Measurements from ENCODE around the gene GAS6.

GAS6 gene

GRCh38 chr13:113813749-113814434 lies 50.0 kb downstream of the GAS6 start:
- TF ChIP-seq POU6F1 (CRISPR knock-in tag; IDR thresholded peaks at IDR 0.05; ENCODE audit: borderline replicate concordance, low read depth) (no peak), TSHZ2 (CRISPR knock-in tag; IDR thresholded peaks at IDR 0.05) (no peak), ZFP3 (CRISPR knock-in tag; IDR thresholded peaks at IDR 0.05) (no peak)
- ATAC-seq = 0 out of 3 replicates have a peak, but pooled peaks have one; percentile 7

GRCh38 chr13:113813070-113813748 lies 50.7 kb downstream of the GAS6 start:
- TF ChIP-seq ZC3H10 (CRISPR knock-in tag; IDR thresholded peaks at IDR 0.05) = no peak
- no peak for TF ChIP-seq RARB (CRISPR knock-in tag; IDR thresholded peaks at IDR 0.05)
- no peak for TF ChIP-seq ARNTL (CRISPR knock-in tag; IDR thresholded peaks at IDR 0.05; ENCODE audit: borderline replicate concordance, low read depth)
- TF ChIP-seq POU6F1 (CRISPR knock-in tag; IDR thresholded peaks at IDR 0.05; ENCODE audit: borderline replicate concordance, low read depth) = no peak
- no peak for TF ChIP-seq PATZ1 (CRISPR knock-in tag; IDR thresholded peaks at IDR 0.05; ENCODE audit: borderline replicate concordance)
- TF ChIP-seq TCF4 (CRISPR knock-in tag; IDR thresholded peaks at IDR 0.05; ENCODE audit: borderline replicate concordance) = no peak
- TF ChIP-seq ESRRG (CRISPR knock-in tag; IDR thresholded peaks at IDR 0.05) = no peak
- no peak for TF ChIP-seq OSR1 (CRISPR knock-in tag; IDR thresholded peaks at IDR 0.05)
- no peak for TF ChIP-seq CSRNP3 (CRISPR knock-in tag; IDR thresholded peaks at IDR 0.05)
- no peak for TF ChIP-seq ZNF70 (CRISPR knock-in tag; IDR thresholded peaks at IDR 0.05)
- TF ChIP-seq ZNF565 (CRISPR knock-in tag; conservative IDR thresholded peaks at IDR 0.05; ENCODE audit: low read depth) = no peak
- no peak for ATAC-seq

- no peak for TF ChIP-seq TCF4 (CRISPR knock-in tag; IDR thresholded peaks at IDR 0.05; ENCODE audit: borderline replicate concordance)
- TF ChIP-seq SNAI2 (CRISPR knock-in tag; IDR thresholded peaks at IDR 0.05) = no peak
- no peak for TF ChIP-seq OSR1 (CRISPR knock-in tag; IDR thresholded peaks at IDR 0.05)
- TF ChIP-seq BACH2 (CRISPR knock-in tag; IDR thresholded peaks at IDR 0.05; ENCODE audit: borderline replicate concordance) = no peak
- TF ChIP-seq ZC3H10 (CRISPR knock-in tag; IDR thresholded peaks at IDR 0.05) = no peak
- no peak for TF ChIP-seq CSRNP3 (CRISPR knock-in tag; IDR thresholded peaks at IDR 0.05)
- no peak for TF ChIP-seq ZNF8 (CRISPR knock-in tag; IDR thresholded peaks at IDR 0.05)
- TF ChIP-seq ZNF565 (CRISPR knock-in tag; conservative IDR thresholded peaks at IDR 0.05; ENCODE audit: low read depth) = no peak
- no peak for TF ChIP-seq ISL1 (CRISPR knock-in tag; IDR thresholded peaks at IDR 0.05)
- no peak for TF ChIP-seq CSDC2 (CRISPR knock-in tag; IDR thresholded peaks at IDR 0.05)
- TF ChIP-seq ZFP3 (CRISPR knock-in tag; IDR thresholded peaks at IDR 0.05) = no peak
- TF ChIP-seq ARNTL (CRISPR knock-in tag; IDR thresholded peaks at IDR 0.05; ENCODE audit: borderline replicate concordance, low read depth) = no peak
- ATAC-seq = no peak
Measured at GRCh38 chr13:113812178-113813040, 51.5 kb downstream of the GAS6 start.

All from SK-N-SH treated with all-trans-retinoic acid at 6 μM for 48 hours (cell line).